ENCODE measurements around the gene FAM241A.

DNA sequence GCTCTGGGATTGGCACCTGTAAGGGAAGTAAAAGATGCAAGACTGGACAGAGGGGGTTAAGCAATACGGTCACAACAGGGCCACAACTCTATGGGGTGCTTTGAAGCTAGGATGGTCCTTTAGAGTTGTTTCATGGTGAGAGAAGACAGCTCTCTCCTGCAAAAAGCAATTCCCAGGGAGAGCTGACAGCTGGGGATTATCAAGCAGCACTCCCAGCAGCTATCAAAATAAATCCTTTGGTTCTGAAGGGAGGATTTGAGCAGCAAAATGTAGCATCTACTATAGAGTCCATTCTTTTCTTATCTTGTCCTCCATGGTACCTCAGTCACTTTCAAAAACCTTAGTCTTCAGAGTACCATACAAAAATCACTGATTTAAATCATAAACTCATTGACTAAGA, 51.2 kb downstream of the FAM241A start:
- TF ChIP-seq EZH2 (IDR thresholded peaks at IDR 0.05; ENCODE audit: borderline replicate concordance, low read depth, low read length, severe bottlenecking) (no peak), JUN (IDR thresholded peaks at IDR 0.05; ENCODE audit: borderline replicate concordance, insufficient read depth, insufficient read length, low read depth) (no peak), MYC (IDR thresholded peaks at IDR 0.05; ENCODE audit: low read depth, low read length) (no peak), POLR2A (IDR thresholded peaks at IDR 0.05; ENCODE audit: low read depth, low read length) (no peak)
- TF ChIP-seq, protein P1, sequence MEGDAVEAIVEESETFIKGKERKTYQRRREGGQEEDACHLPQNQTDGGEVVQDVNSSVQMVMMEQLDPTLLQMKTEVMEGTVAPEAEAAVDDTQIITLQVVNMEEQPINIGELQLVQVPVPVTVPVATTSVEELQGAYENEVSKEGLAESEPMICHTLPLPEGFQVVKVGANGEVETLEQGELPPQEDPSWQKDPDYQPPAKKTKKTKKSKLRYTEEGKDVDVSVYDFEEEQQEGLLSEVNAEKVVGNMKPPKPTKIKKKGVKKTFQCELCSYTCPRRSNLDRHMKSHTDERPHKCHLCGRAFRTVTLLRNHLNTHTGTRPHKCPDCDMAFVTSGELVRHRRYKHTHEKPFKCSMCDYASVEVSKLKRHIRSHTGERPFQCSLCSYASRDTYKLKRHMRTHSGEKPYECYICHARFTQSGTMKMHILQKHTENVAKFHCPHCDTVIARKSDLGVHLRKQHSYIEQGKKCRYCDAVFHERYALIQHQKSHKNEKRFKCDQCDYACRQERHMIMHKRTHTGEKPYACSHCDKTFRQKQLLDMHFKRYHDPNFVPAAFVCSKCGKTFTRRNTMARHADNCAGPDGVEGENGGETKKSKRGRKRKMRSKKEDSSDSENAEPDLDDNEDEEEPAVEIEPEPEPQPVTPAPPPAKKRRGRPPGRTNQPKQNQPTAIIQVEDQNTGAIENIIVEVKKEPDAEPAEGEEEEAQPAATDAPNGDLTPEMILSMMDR (IDR thresholded peaks at IDR 0.05; ENCODE audit: extremely low read depth in 1 of 2, insufficient read depth in 1 of 2, low read depth in 1 of 2, low read length in 2 of 2): no peak

Measured in endothelial cell of umbilical vein (primary cell).